ENCODE results near the gene HSPB1.
A peak's percentile ranks its signal among the peaks of the same experiment; 100 is the strongest.
"Not testable (repeated sequence)": the region's sequence is repeated elsewhere in the genome, so short reads cannot be mapped to it uniquely, and the experiment has no call there.

Gene HSPB1

GRCh38 chr7:76303202-76304147 lies 1.0 kb downstream of the HSPB1 start:
- DNase-seq (ENCODE audit: extremely low read depth, low read depth), result peak; percentile 92
- TF ChIP-seq CTCF (IDR thresholded peaks at IDR 0.05; ENCODE audit: low read depth, low read length), result no peak

- DNase-seq (ENCODE audit: extremely low read depth, low read depth), result no peak
- TF ChIP-seq CTCF (IDR thresholded peaks at IDR 0.05; ENCODE audit: low read depth, low read length), result no peak
Observed at GRCh38 chr7:76304888-76305375, 2.5 kb downstream of the HSPB1 start.

- not testable (repeated sequence) for DNase-seq (ENCODE audit: extremely low read depth, low read depth)
Observed at GRCh38 chr7:76308874-76309273, 6.4 kb downstream of the HSPB1 start.

- DNase-seq (ENCODE audit: extremely low read depth, low read depth), result not testable (repeated sequence)
Observed at GRCh38 chr7:76309341-76310101, 7.0 kb downstream of the HSPB1 start.

GRCh38 chr7:76310102-76310957 lies 7.9 kb downstream of the HSPB1 start:
- no peak for TF ChIP-seq CTCF (IDR thresholded peaks at IDR 0.05; ENCODE audit: low read depth, low read length)
- no peak for DNase-seq (ENCODE audit: extremely low read depth, low read depth)

- DNase-seq (ENCODE audit: extremely low read depth, low read depth), result not testable (repeated sequence)
Observed at GRCh38 chr7:76311838-76312237, 9.4 kb downstream of the HSPB1 start.

- peak; percentile 79 for DNase-seq (ENCODE audit: extremely low read depth, low read depth)
- TF ChIP-seq CTCF (IDR thresholded peaks at IDR 0.05; ENCODE audit: low read depth, low read length), result peak; percentile 100
Observed at GRCh38 chr7:76314042-76314721, 11.7 kb downstream of the HSPB1 start.

- not testable (repeated sequence) for DNase-seq (ENCODE audit: extremely low read depth, low read depth)
Observed at GRCh38 chr7:76314740-76315139, 12.3 kb downstream of the HSPB1 start.
